Right lobe of liver (tissue), 4 donors: Measurements from ENCODE around the gene CTAGE1.

Experiments used
- CTCF ChIP-seq, 4 donors: fragments of 200-600 bp in 3 of 4; fragments of 450-650 bp in 1 of 4; IDR thresholded peaks; one replicate each; pipeline versions ENCODE4 v1.5.1 to v1.8.0; 2016 to 2022; ENCODE audit warnings: antibody characterized with exemption in 4 of 4, mild to moderate bottlenecking in 2 of 4
- POLR2A ChIP-seq: fragments of 450-650 bp; IDR thresholded peaks from one replicate; pipeline ENCODE4 v1.6.1; 2017; ENCODE audit warnings: antibody characterized with exemption, mild to moderate bottlenecking
- donor health status: DM: no; HTN: no; CAD: no.
- donor health status: DM: no; HTN: no; CAD: no.
- donor health status: DM: no; HTN: yes; CAD: no.

GRCh38 chr18:22446325-22446724 lies 28.6 kb upstream of the CTAGE1 start:
- TF ChIP-seq CTCF (IDR thresholded peaks at IDR 0.05): no peak
- no peak for TF ChIP-seq POLR2A
